ENCODE results near the gene SLC66A2.

The SLC66A2 gene

DNA sequence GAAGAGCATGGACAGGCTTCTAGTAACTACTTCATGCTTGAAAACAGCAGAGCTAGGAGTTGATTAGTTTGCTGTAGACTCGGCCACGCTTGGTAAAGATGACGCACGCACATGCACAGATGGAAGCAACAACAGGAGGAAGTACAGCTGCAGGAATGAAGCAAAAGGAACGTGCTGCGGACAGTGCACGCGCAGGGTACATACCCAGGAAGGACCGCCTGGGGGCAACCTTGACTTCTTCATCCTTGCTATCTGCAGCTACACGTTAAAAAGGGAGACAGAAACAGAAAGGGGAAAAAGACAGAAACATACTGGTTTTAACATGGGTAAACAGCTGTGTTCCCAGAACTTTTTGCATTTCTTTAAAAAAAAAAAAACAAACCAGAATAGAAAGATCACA is 17.7 kb downstream of the SLC66A2 start:
- TF ChIP-seq, protein P1, sequence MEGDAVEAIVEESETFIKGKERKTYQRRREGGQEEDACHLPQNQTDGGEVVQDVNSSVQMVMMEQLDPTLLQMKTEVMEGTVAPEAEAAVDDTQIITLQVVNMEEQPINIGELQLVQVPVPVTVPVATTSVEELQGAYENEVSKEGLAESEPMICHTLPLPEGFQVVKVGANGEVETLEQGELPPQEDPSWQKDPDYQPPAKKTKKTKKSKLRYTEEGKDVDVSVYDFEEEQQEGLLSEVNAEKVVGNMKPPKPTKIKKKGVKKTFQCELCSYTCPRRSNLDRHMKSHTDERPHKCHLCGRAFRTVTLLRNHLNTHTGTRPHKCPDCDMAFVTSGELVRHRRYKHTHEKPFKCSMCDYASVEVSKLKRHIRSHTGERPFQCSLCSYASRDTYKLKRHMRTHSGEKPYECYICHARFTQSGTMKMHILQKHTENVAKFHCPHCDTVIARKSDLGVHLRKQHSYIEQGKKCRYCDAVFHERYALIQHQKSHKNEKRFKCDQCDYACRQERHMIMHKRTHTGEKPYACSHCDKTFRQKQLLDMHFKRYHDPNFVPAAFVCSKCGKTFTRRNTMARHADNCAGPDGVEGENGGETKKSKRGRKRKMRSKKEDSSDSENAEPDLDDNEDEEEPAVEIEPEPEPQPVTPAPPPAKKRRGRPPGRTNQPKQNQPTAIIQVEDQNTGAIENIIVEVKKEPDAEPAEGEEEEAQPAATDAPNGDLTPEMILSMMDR (IDR thresholded peaks at IDR 0.05; ENCODE audit: control insufficient read depth, insufficient read depth, low read depth, low read length, missing control alignments) = no peak
- no peak for DNase-seq (ENCODE audit: low read depth)
- H3K4me3 ChIP-seq (ENCODE audit: control insufficient read depth, low read depth, low read length) = no peak overlapping the region

GRCh38 chr18:79932907-79933306 is 18.5 kb downstream of the SLC66A2 start:
- no peak overlapping the region for H3K4me3 ChIP-seq (ENCODE audit: control insufficient read depth, low read depth, low read length)
- no peak for DNase-seq (ENCODE audit: low read depth)
- TF ChIP-seq, protein P1 (IDR thresholded peaks at IDR 0.05; ENCODE audit: control insufficient read depth, insufficient read depth, low read depth, low read length, missing control alignments) = no peak

DNA sequence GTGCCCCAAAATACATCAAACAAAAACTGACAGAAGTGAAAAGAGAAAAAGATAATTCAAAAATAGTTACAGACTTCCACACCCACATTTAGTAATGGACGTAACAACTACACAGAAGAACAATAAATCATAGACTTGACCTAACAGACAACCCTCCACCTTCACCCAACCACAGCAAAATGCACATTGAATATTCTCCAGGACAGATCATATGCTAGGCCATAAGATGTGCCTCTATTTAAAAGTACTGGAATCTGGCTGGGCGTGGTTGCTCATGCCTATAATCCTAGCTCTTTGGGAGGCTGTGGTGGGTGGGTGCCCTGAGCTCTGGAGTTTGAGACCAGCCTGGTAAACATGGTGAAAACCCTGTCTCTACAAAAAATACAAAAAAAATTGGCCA is 20.0 kb downstream of the SLC66A2 start:
- TF ChIP-seq, protein P1 (IDR thresholded peaks at IDR 0.05; ENCODE audit: control insufficient read depth, insufficient read depth, low read depth, low read length, missing control alignments) = no peak
- no peak for DNase-seq (ENCODE audit: low read depth)
- no peak overlapping the region for H3K4me3 ChIP-seq (ENCODE audit: control insufficient read depth, low read depth, low read length)

DNA sequence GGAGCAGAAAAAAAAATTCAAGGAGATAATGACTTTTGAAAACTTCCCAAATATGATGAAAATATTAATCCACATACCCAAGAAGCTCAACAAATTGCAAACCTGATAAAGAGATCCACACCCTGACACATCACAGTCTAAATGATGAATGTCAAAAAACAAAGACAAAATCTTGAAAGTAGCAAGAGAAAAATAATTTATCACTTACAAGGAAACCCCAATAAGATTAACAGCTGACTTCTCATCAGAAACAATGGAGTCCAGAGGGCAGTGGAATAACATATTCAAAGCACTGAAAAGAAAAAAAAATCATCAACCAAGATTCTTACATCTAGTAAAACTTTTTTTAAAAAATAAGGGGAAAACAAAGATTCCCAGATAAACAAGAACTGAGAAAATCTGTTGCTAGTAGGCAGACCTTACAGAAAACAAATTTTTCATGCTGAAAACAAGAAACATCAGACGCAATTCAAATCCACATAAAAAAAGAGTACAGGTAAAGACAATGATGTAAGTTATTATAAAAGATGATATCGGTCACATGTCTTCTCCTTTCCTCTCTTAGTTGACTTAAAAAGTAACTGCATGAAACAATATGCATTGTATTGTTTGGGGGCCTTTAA is 21.3 kb downstream of the SLC66A2 start:
- DNase-seq (ENCODE audit: low read depth) = no peak
- H3K4me3 ChIP-seq (ENCODE audit: control insufficient read depth, low read depth, low read length) = no peak overlapping the region
- TF ChIP-seq, protein P1 (IDR thresholded peaks at IDR 0.05; ENCODE audit: control insufficient read depth, insufficient read depth, low read depth, low read length, missing control alignments) = no peak

DNA sequence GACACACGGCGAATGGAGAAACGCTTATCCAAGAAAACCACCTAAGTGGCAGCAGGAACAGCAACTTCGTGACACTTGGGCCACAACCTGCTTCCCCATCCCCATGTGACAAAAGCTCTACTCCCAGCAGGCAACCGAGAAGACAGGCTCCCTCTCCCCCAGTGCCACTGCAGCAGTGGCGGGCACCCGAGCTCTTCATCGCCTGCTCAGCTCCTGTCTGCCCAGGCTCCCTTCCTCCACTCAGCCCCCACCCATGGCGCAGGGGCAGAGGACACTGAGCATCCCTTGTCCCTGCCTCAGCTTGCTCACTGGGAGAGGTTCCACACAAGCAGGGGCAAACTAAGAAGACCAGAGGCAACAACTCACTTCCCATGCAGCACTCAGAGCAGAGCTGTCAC is 22.9 kb downstream of the SLC66A2 start:
- no peak overlapping the region for H3K4me3 ChIP-seq (ENCODE audit: control insufficient read depth, low read depth, low read length)
- TF ChIP-seq, protein P1 (IDR thresholded peaks at IDR 0.05; ENCODE audit: control insufficient read depth, insufficient read depth, low read depth, low read length, missing control alignments) = no peak
- DNase-seq (ENCODE audit: low read depth) = no peak

GRCh38 chr18:79927607-79928562 is 23.6 kb downstream of the SLC66A2 start:
- no peak overlapping the region for H3K4me3 ChIP-seq (ENCODE audit: control insufficient read depth, low read depth, low read length)
- TF ChIP-seq, protein P1 (IDR thresholded peaks at IDR 0.05; ENCODE audit: control insufficient read depth, insufficient read depth, low read depth, low read length, missing control alignments) = no peak
- DNase-seq (ENCODE audit: low read depth) = no peak
